Stimulated activated CD4-positive, alpha-beta T cell treated with anti-CD3 and anti-CD28 coated beads, Interleukin-15, amount 100 ng/mL, for 24 hours (primary cell): ENCODE measurements around the gene TUFM.
"Not testable (repeated sequence)": the region's sequence is repeated elsewhere in the genome, so short reads cannot be mapped to it uniquely, and the experiment has no call there.

ENCODE experiments used
- DNase-seq: peaks from one replicate; pipeline ENCODE4 v3.0.0-alpha.2; 2020

TUFM gene

DNA sequence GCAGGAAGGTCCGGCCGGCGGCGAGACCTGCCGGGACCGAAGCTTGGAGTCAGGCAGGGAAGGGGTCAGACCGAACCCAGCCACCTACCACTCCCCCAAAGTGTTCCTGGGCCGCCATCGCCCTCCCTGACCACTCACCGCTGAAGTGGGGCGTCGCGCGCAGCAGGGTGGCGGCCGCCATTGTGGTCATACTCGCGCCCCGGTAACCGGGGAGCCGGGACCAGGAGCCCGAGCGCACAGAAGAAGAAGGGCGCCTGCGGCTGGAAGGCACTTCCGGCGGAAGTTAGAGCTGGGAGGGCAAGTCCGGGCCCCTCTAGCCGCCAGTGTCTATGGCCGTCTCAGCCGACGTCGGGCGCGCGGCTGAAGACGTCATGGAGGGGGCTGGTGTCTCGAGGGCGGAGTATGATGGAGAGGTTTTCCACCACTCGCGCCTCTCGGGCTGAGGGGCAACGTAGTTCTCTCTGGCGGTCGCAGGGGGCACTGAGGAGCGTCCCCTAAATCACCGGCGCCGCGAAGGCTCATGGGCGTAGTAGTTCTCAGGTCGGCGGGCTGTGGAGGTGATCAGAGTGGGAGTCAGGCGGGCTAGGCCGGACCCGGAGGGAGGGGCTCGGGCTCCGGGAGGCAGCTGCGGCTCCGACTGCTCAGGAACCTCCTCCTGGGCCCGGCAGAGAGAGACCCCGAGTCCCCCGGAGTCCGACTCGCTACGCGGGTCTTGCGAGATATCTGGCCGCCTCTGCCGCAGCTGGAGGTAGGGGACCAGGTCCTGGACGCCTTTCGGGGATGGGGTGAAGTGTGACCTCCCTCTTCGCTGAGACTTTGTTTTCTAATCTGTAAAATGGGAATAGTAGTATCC lies at the start of gene TUFM:
TSS of gene TUFM (minus strand) at position 269 of the 853 bp plus-strand sequence. CDS start at position 190, 79 bp downstream.
- DNase-seq: peak; percentile 98

DNA sequence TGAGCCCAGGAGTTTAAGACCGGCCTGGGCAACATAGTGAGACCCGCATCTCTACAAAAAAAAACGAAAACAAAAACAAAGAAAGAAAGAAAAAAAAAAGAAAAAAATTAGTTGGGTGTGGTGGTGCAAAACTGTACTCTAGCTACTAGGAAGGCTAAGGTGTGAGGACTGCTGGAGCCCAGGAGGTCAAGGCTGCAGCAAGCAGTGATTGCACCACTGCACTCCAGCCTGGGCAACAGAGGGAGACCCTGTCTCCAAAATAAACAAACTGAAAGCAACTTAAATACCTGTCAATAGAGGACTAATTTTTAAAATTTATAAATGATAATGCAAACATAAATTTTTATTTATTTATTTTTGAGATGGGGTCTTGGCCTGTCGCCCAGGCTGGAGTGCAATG lies 49.5 kb upstream of the TUFM start:
- no peak for DNase-seq

GRCh38 chr16:28893291-28893690 lies 47.1 kb upstream of the TUFM start:
- no peak for DNase-seq

GRCh38 chr16:28891964-28892890 lies 46.1 kb upstream of the TUFM start:
- no peak for DNase-seq

GRCh38 chr16:28890355-28890754 lies 44.2 kb upstream of the TUFM start:
- not testable (repeated sequence) for DNase-seq

DNA sequence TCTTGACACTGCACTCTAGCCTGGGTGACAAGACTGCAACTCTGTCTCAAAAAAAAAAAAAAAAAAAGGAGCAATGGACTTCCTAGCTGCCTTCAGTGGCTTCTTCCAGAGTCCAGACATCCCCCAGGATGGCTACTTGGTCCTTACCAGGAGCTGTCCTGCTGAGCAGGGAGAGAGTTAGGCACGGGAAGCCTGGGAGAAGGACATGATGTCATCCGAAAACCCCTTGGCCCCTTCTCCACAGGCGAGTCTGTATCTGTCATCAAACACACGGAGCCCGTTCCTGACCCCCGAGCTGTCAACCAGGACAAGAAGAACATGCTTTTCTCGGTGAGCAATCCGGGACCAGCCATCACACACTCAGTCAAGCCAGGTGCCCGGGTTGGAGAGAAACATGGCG lies 40.8 kb upstream of the TUFM start:
- no peak for DNase-seq

DNA sequence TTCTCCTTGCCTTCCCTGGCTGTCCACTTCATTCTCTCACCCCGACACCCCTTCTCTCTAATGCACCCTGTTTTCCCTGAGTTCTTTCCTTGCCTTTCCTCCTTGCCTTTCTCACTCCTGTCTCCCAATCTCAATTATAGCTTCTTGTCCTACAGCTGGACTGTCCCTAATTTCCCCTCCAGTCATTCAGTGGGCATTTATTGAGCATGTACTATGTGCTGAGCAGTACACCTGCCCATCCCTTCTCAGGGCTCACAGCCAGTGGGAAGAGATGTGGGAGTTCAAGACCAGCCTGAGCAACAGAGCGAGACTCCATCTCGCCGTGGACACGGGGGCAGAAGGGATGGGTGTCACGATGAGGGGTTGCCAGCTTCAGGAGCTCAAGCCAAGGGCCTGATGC lies 37.9 kb upstream of the TUFM start:
- DNase-seq: no peak

GRCh38 chr16:28883221-28883996 lies 37.3 kb upstream of the TUFM start:
- no peak for DNase-seq

- DNase-seq: no peak
Measured at GRCh38 chr16:28882551-28883160, 36.5 kb upstream of the TUFM start.

- not testable (repeated sequence) for DNase-seq
Measured at GRCh38 chr16:28881565-28881964, 35.4 kb upstream of the TUFM start.

DNA sequence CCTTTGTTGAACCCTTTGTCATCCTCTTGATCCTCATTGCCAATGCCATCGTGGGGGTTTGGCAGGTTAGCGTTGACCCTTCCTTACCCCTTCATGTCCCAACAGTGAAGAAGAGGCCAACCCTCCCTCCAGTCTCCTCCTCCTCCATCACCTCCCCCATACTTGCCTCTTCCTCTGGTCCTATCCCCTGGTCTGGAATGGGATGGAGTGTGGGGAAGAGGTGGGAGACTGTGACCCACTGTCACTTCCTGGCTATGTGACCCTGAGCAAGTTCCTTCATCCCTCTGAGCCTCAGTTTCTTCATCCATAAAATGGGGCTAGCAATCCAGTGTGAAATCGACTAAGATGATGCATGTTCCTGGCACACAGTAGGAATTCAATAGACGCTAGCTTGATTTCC lies 34.8 kb upstream of the TUFM start:
- no peak for DNase-seq

- no peak for DNase-seq
Measured at GRCh38 chr16:28880589-28880915, 34.4 kb upstream of the TUFM start.

DNA sequence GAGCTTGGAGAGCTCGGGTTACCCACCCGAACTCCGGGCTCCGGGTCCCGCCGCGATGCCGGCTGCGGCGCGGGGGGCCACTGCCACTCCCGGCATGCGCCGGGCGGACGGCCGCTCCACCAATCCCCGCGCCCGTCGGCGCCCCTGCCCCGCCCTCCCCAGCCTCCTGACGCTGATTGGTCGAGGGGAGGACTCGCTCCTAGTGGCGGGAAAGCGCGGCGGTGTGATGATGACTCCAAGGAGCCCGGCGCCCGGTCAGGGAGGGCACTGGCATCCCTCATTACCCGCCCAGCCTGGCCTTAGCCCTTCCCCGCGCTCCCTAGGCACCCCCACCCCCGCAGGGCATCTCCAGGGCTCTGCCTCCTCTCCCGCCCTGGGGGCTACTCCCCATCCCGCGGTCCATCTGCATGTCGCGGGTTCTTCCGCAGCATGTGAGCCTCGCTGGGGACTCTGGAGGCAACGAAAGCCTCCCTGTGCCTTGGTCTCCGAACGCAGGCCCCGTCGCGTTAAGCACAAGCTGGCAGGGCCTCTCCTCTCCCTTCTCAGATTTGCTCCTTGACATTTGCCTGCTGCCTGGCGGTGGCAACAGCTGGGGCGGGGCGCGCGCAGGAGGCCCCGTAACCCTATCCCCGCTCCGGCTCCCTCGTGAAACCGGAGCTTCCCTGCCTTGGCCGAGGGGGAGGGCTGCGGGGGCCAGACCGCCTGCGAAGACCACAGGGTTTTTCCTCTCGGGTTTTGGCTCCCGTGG lies 33.9 kb upstream of the TUFM start:
- DNase-seq: peak; percentile 95

- DNase-seq: peak; percentile 17
Measured at GRCh38 chr16:28879261-28879840, 33.2 kb upstream of the TUFM start.

DNA sequence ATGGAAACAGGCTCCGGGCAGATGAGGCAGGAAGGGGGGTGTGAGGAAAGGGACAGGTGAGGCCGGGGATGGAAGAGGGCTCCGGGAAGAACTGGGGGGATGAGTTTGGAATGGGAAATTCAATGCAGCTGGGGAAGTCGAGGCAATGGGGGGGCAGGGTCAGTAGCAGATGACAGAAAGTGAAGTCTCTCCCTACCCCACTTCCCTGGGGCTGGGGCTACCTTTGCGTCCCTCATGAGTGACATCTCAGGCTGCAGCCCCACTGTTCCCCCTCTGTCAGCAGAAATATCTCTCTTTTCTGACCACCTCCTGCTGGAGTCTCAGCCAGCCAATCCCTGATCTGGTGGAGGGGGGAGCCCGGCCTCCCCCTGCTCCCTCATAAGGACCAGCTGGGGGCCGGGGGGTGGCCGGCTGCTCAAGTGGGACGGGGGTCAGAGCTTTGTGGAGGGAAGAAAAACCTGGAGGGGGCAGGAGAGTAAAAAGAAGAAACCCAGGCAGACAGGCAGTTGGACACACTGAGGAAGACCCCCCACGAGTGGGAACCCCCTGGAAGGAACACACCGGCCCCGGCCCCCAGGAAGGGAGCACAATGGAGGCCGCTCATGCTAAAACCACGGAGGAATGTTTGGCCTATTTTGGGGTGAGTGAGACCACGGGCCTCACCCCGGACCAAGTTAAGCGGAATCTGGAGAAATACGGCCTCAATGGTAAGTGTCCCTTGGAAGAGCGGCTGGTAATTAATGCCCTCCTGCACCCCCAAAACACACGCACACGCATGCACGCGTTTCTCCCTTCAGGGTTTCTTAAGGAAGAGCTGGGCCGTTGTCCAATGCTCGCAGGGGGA lies 32.2 kb upstream of the TUFM start, which contains the start of gene ATP2A1:
TSS of gene ATP2A1 (plus strand) at position 406 of the 844 bp plus-strand sequence. CDS start at position 590, 184 bp downstream.
- DNase-seq: no peak

DNA sequence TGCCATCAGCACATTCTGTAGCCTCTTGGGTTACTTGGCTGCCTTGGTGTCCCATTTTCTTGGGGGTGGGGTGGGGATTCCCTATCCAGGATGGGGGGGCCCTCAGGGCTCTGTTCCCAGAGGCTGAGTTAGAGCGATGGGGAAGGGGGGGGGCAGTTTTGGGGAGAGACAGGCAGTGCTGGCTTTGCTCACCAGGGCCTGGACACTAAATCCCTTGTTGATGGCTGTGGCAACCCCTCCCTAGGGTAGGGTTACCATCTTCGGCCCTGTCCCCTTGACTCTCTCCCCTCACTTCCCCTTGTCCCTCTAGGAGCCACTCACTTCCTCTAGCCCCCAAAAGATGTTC lies 31.5 kb upstream of the TUFM start:
- DNase-seq: no peak

- DNase-seq: no peak
Measured at GRCh38 chr16:28876973-28877654, 31.0 kb upstream of the TUFM start.

GRCh38 chr16:28876019-28876659 lies 30.0 kb upstream of the TUFM start:
- no peak for DNase-seq
